ENCODE measurements around the gene TRIM22. TPM values are rescaled to one million over a fixed set of nuclear protein-coding genes. Genes with fewer than 3 reads are reported as not detected.
"Not testable (repeated sequence)": the region's sequence is repeated elsewhere in the genome, so short reads cannot be mapped to it uniquely, and the experiment has no call there.

The TRIM22 gene
- total RNA-seq, 4 donors from 2014 or later: 78.3 to 131 (median 100) TPM

DNA sequence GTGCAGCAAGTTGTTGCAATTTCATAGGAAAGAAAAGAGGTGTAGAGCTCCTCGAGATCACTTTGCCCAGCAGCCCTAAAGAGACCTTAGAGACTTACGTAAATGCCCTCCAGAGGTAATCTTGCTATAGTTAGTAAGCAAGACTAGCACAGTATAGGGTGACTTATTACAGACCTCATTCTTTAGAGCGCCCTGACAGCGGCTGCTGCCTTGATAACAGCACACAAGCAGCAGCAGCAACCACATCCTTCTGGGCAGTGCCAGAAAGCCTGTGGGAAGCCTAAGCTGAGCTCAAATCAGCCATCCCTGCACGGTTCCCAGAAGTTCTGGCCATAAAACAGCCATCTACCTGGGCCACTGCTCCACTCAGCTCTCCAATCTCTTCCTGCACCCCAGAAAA, 24.1 kb downstream of the TRIM22 start:
- DNase-seq (ENCODE audit: low spot score in 2 of 2): no peak
- Histone ChIP-seq H3K36me3 (peaks cover 0 to 27% (median 0%) of the 10 kb centered on the region in 3 donors), H3K9me3 (peaks cover 0 to 6% (median 0%) of the 10 kb centered on the region in 4 donors), H3K4me3 (no peak overlapping the region), H3K27me3 (no peaks in the 10 kb centered on the region), H3K27ac (no peak overlapping the region), H3K4me1 (no peaks in the 10 kb centered on the region)
- TF ChIP-seq, protein P1, sequence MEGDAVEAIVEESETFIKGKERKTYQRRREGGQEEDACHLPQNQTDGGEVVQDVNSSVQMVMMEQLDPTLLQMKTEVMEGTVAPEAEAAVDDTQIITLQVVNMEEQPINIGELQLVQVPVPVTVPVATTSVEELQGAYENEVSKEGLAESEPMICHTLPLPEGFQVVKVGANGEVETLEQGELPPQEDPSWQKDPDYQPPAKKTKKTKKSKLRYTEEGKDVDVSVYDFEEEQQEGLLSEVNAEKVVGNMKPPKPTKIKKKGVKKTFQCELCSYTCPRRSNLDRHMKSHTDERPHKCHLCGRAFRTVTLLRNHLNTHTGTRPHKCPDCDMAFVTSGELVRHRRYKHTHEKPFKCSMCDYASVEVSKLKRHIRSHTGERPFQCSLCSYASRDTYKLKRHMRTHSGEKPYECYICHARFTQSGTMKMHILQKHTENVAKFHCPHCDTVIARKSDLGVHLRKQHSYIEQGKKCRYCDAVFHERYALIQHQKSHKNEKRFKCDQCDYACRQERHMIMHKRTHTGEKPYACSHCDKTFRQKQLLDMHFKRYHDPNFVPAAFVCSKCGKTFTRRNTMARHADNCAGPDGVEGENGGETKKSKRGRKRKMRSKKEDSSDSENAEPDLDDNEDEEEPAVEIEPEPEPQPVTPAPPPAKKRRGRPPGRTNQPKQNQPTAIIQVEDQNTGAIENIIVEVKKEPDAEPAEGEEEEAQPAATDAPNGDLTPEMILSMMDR (IDR thresholded peaks at IDR 0.05): no peak
- TF ChIP-seq POLR2A (IDR thresholded peaks at IDR 0.05) (no peak), EP300 (IDR thresholded peaks at IDR 0.05) (no peak)
- WGBS, 2 donors: 66 to 73% methylated on average over 5 of the region's 5 CpGs

DNA sequence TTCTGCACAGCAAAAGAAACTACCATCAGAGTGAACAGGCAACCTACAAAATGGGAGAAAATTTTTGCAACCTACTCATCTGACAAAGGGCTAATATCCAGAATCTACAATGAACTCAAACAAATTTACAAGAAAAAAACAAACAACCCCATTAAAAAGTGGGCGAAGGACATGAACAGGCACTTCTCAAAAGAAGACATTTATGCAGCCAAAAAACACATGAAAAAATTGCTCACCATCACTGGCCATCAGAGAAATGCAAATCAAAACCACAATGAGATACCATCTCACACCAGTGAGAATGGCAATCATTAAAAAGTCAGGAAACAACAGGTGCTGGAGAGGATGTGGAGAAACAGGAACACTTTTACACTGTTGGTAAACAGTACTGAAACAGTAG, 26.9 kb downstream of the TRIM22 start:
- not testable (repeated sequence) for DNase-seq (ENCODE audit: low spot score in 2 of 2); H3K27ac ChIP-seq; H3K27me3 ChIP-seq; H3K4me1 ChIP-seq; H3K4me3 ChIP-seq; H3K9me3 ChIP-seq
- H3K36me3 ChIP-seq: peaks cover 0 to 12% (median 0%) of the 10 kb centered on the region in 3 donors
- WGBS, 2 donors: 93 to 95% methylated on average over 1 of the region's 1 CpG

DNA sequence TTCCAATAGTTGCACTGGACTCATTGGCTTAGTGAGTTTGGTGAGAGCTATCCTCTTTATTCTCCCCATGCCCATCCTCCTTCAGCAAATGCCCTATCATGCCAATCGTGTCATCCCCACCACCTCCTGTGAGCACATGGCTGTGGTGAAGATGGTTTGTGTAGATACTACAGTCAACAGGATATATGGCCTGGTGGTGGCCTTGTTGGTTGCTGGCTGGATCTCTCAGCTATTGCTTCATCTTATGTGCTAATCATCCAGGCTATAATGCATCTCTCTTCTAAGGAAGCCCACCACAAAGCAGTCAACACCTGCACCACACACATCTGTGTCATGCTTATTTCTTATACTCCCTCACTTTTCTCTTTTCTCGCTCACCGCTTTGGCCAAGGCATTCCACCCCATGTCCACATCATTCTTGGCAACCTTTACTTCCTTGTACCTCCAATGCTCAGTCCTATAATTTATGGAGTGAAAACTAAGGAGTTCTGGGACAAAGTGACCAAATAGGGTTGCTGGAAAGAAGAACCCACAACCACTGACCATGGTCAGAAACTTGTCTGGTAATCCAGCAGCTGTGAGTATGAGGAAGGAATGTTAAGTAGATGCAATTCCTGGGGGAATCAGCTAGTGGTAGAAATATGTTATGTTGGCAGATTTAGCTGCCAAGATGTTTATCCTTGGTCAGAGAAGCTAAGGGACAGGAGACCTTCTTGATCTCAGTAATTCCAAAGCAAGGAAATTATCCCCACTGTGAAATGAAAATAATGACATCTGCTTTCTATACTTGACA, 30.3 kb downstream of the TRIM22 start:
- Histone ChIP-seq H3K4me1 (no peaks in the 10 kb centered on the region), H3K36me3 (peaks cover 0 to 5% (median 0%) of the 10 kb centered on the region in 3 donors), H3K9me3 (peaks cover 0 to 6% (median 0%) of the 10 kb centered on the region in 4 donors), H3K4me3 (no peak overlapping the region), H3K27me3 (no peaks in the 10 kb centered on the region), H3K27ac (no peak overlapping the region)
- WGBS, 2 donors: 92 to 94% methylated on average over 3 of the region's 3 CpGs
- DNase-seq (ENCODE audit: low spot score in 2 of 2): no peak
- TF ChIP-seq EP300 (IDR thresholded peaks at IDR 0.05) (no peak), POLR2A (IDR thresholded peaks at IDR 0.05) (no peak)
- TF ChIP-seq, protein P1 (IDR thresholded peaks at IDR 0.05): no peak

DNA sequence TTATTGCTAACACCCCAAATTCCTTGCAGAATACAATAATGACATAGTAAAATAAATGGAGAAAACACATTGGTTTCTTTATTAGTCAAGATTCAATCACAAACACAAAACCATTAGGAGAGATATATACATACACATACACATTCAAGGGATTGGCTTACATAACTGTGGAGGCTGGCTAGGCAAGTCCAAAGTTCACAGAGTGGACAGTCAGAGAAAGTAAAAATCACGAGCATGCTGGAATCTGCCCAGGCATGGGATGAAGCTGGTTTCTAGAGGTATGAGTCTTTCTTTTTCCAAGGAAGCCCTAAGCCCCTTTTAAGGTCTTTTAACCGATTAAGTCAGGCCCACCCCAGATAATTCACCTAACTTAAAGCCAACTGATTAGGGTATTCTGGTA, 33.0 kb downstream of the TRIM22 start:
- Histone ChIP-seq H3K27me3 (no peaks in the 10 kb centered on the region), H3K9me3 (no peaks in the 10 kb centered on the region), H3K4me1 (no peaks in the 10 kb centered on the region), H3K36me3 (peaks cover 0 to 5% (median 0%) of the 10 kb centered on the region in 3 donors), H3K27ac (no peak overlapping the region), H3K4me3 (no peak overlapping the region)
- WGBS, 2 donors: 77 to 80% methylated on average over 2 of the region's 2 CpGs
- no peak for DNase-seq (ENCODE audit: low spot score in 2 of 2)
- TF ChIP-seq EP300 (IDR thresholded peaks at IDR 0.05): no peak
- TF ChIP-seq, protein P1 (IDR thresholded peaks at IDR 0.05): no peak
- no peak for TF ChIP-seq POLR2A (IDR thresholded peaks at IDR 0.05)

DNA sequence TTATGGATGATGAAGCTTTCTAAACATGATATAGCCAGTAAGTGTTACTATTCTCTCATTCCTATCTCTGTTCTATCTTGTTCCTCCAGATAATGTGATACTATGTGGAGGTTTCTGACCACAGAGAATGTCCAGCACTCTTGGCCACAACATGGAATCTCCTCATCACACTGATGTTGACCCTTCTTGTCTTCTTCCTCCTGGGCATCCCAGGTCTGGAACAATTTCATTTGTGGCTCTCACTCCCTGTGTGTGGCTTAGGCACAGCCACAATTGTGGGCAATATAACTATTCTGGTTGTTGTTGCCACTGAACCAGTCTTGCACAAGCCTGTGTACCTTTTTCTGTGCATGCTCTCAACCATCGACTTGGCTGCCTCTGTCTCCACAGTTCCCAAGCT, 36.8 kb downstream of the TRIM22 start:
- WGBS, 2 donors: 83 to 96% methylated on average over 1 of the region's 1 CpG
- Histone ChIP-seq H3K36me3 (no peaks in the 10 kb centered on the region), H3K9me3 (no peaks in the 10 kb centered on the region), H3K4me3 (no peak overlapping the region), H3K27me3 (no peaks in the 10 kb centered on the region), H3K27ac (no peak overlapping the region), H3K4me1 (no peaks in the 10 kb centered on the region)
- no peak for TF ChIP-seq POLR2A (IDR thresholded peaks at IDR 0.05)
- TF ChIP-seq, protein P1 (IDR thresholded peaks at IDR 0.05): no peak
- TF ChIP-seq EP300 (IDR thresholded peaks at IDR 0.05): no peak
- DNase-seq (ENCODE audit: low spot score in 2 of 2): no peak

Data from tibial nerve (tissue), 4 donors.